Endothelial cell of umbilical vein (primary cell): ENCODE measurements around the gene GCH1. TPM values are rescaled to one million over a fixed set of nuclear protein-coding genes. Genes with fewer than 3 reads are reported as not detected.

Experiments used
- BruUV-seq: library from RNA; stranded (reverse); fragments of 400-500 nt; replicated peaks from 2 replicates; lab custom pipeline; 2021; lab: Mats Ljungman, UMichigan
- CTCF ChIA-PET: fragments of 300-600, 350-600 bp; sonication (Branson Sonifier 250); formaldehyde crosslinking; loops from one replicate; lab custom pipeline; 2021; ENCODE audit warnings: antibody characterized with exemption, inconsistent platforms; lab: Charles Lee
- POLR2A ChIA-PET: fragments of 300-600, 350-600 bp; sonication (Branson Sonifier 250); formaldehyde crosslinking; loops from one replicate; lab custom pipeline; 2021; ENCODE audit warnings: antibody characterized with exemption, inconsistent platforms; lab: Charles Lee
- DNase-seq: peaks from one replicate; pipeline ENCODE4 v3.0.0-alpha.2; 2011; ENCODE audit warnings: low read depth, low spot score
- FAIRE-seq: peaks from 2 replicates; lab custom pipeline; 2011; peaks lifted over from hg19 to GRCh38; lab: Jason Lieb, UNC
- H2AFZ ChIP-seq: 2 replicates; pipeline ENCODE4 v1.6.0; 2012; ENCODE audit warnings: low read depth, low read length, control low read depth, inconsistent platforms
- H3K27ac ChIP-seq: 2 replicates; pipeline ENCODE4 v1.5.1; 2011; ENCODE audit warnings: low read depth, mild to moderate bottlenecking, control low read depth, low read length, moderate library complexity; ENCODE audit not compliant: insufficient read depth
- H3K27me3 ChIP-seq, 2 experiments: 2 replicates each; pipeline versions ENCODE4 v1.6.0 to v1.6.1; 2011; ENCODE audit warnings: low read length in 2 of 2, mixed read lengths in 1 of 2; ENCODE audit not compliant: control insufficient read depth in 2 of 2, insufficient read depth in 2 of 2
- H3K36me3 ChIP-seq, 2 experiments: 2 replicates in 1 of 2; 3 replicates in 1 of 2; pipeline ENCODE4 v1.5.1; 2011; ENCODE audit warnings: low read length in 2 of 2, mild to moderate bottlenecking in 1 of 2, moderate library complexity in 1 of 2; ENCODE audit not compliant: control insufficient read depth in 2 of 2, insufficient read depth in 2 of 2; ENCODE audit errors: extremely low read depth in 1 of 2
- H3K4me1 ChIP-seq: 3 replicates; pipeline ENCODE4 v1.5.1; 2011; ENCODE audit warnings: mild to moderate bottlenecking, low read length; ENCODE audit not compliant: control insufficient read depth, insufficient read depth; ENCODE audit errors: extremely low read depth
- H3K4me2 ChIP-seq: 2 replicates; pipeline ENCODE4 v1.6.1; 2011; ENCODE audit warnings: low read length, control low read depth, mixed read lengths; ENCODE audit not compliant: insufficient read depth
- H3K4me3 ChIP-seq, 3 experiments: fragments of 200-600 bp in 1 of 3; sonication (generic), shearing (Covaris generic) in 1 of 3; replicated peaks in 1 of 3; 2 replicates each; pipeline ENCODE4 v1.5.1; 2011 to 2016; ENCODE audit warnings: control low read depth in 3 of 3, low read length in 3 of 3, mild to moderate bottlenecking in 2 of 3, inconsistent platforms in 1 of 3, low read depth in 1 of 3, moderate library complexity in 1 of 3; ENCODE audit not compliant: insufficient read depth in 1 of 3
- H3K79me2 ChIP-seq: 2 replicates; pipeline ENCODE4 v1.6.0; 2012; ENCODE audit warnings: low read length, inconsistent platforms; ENCODE audit not compliant: control insufficient read depth, insufficient read depth
- H3K9ac ChIP-seq: replicated peaks from 2 replicates; pipeline ENCODE3; 2011; ENCODE audit warnings: low read length, control low read depth; ENCODE audit not compliant: insufficient read depth; ENCODE audit errors: extremely low read depth
- H3K9me1 ChIP-seq: replicated peaks from 3 replicates; pipeline ENCODE4 v1.6.0; 2011; ENCODE audit warnings: mild to moderate bottlenecking, low read length; ENCODE audit not compliant: control insufficient read depth, insufficient read depth; ENCODE audit errors: extremely low read depth
- H3K9me3 ChIP-seq: replicated peaks from 2 replicates; pipeline ENCODE4 v1.5.1; 2012; ENCODE audit warnings: low read length, inconsistent platforms; ENCODE audit not compliant: control insufficient read depth, insufficient read depth
- H4K20me1 ChIP-seq: replicated peaks from 2 replicates; pipeline ENCODE3; 2011; ENCODE audit warnings: mild to moderate bottlenecking, low read length; ENCODE audit not compliant: control insufficient read depth, insufficient read depth; ENCODE audit errors: extremely low read depth
- EZH2 ChIP-seq: IDR thresholded peaks from 2 replicates; pipeline ENCODE4 v1.6.1; 2012; ENCODE audit warnings: borderline replicate concordance, low read depth, mild to moderate bottlenecking, moderate library complexity, low read length, inconsistent platforms; ENCODE audit not compliant: severe bottlenecking
- FOS ChIP-seq: IDR thresholded peaks from 2 replicates; pipeline ENCODE4 v1.6.1; 2011; ENCODE audit warnings: mild to moderate bottlenecking, low read length, moderate library complexity, borderline replicate concordance; ENCODE audit not compliant: insufficient read depth
- GATA2 ChIP-seq: IDR thresholded peaks from 2 replicates; pipeline ENCODE4 v1.7.0; 2011; ENCODE audit warnings: low read depth, mild to moderate bottlenecking, moderate library complexity, mixed read lengths, low read length; ENCODE audit not compliant: insufficient read length, insufficient read depth
- JUN ChIP-seq: IDR thresholded peaks from 2 replicates; pipeline ENCODE4 v1.6.1; 2011; ENCODE audit warnings: borderline replicate concordance, low read depth; ENCODE audit not compliant: insufficient read length, insufficient read depth
- MYC ChIP-seq: IDR thresholded peaks from one replicate; pipeline ENCODE4 v1.6.1; 2011; ENCODE audit warnings: mild to moderate bottlenecking, low read depth, low read length
- POLR2A ChIP-seq: IDR thresholded peaks from 2 replicates; pipeline ENCODE4 v1.6.1; 2012; ENCODE audit warnings: low read depth, mild to moderate bottlenecking, control low read depth, low read length
- POLR2AphosphoS5 ChIP-seq: IDR thresholded peaks from 2 replicates; pipeline ENCODE4 v1.6.1; 2012; ENCODE audit warnings: low read depth, mild to moderate bottlenecking, control low read depth, low read length, moderate library complexity; ENCODE audit not compliant: insufficient read depth
- dilution Hi-C: fragments of 300-500 bp; cut with MboI; formaldehyde crosslinking; loops from one replicate; pipeline ENCODE4 v1.15.0; 2019; ENCODE audit warnings: low sequenced_read_pairs; ENCODE audit not compliant: extremely low pct_ligation_motif_present
- intact Hi-C: fragments of 100-400 bp; cut with micrococcal nuclease; formaldehyde crosslinking; loops from one replicate; pipeline ENCODE4 v1.10.0; 2022
- polyA plus RNA-seq, 4 experiments: library from polyadenylated mRNA; depleted of rRNA in 3 of 4; stranded (reverse) in 3 of 4; unstranded in 1 of 4; fragments of >200 nt; gene quantifications; 2 replicates each; pipeline versions ENCODE4 v1.2.1 to v1.2.3, GENCODE V29; 2011 to 2012; ENCODE audit warnings: missing spikeins in 1 of 4
- total RNA-seq: library from RNA; stranded (reverse); gene quantifications from 2 replicates; pipeline ENCODE4 v1.2.3, GENCODE V29; 2021
- TF ChIP-seq, protein P1 (sequence below), 2 donors: IDR thresholded peaks; 1 replicate in 1 of 2; 2 replicates in 1 of 2; pipeline ENCODE4 v1.5.1; 2011; ENCODE audit warnings: low read length in 2 of 2, mild to moderate bottlenecking in 2 of 2, moderate library complexity in 2 of 2, control low read depth in 1 of 2, inconsistent platforms in 1 of 2, low read depth in 1 of 2; ENCODE audit not compliant: insufficient read depth in 1 of 2; ENCODE audit errors: extremely low read depth in 1 of 2
- TF ChIP-seq, protein P2 (sequence below): IDR thresholded peaks from 2 replicates; pipeline ENCODE4 v1.6.1; 2011; ENCODE audit not compliant: insufficient read depth, insufficient read length

The GCH1 gene
- total and polyA plus RNA-seq, 2 donors (not counting 3 experiments of a cell fraction or from before 2014, with no cell fraction given): 3.6 to 4.6 TPM

DNA sequence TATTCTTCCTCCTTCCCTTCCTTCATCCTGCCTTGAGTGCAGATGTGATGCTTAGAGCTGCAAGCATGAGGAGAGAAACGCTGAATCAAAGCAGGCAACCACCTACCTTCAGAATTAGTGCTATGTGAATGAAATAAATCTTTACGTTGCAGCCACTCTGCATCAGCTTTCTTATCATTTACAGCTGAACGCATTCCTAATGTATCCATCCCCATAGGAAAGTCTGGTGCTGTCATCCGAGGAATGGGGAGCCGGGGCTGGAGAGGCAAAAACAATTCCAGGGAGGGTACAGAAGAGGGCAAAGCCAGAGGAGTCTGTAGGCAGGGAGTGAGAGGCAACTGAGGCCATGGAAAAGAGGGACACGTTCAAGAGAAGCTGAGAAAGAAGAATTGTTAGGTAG is 90.0 kb downstream of the GCH1 start:
- intact Hi-C loops: no loop called here
- Histone ChIP-seq H3K27ac (no peak overlapping the region), H3K9me3 (no peaks in the 10 kb centered on the region)

DNA sequence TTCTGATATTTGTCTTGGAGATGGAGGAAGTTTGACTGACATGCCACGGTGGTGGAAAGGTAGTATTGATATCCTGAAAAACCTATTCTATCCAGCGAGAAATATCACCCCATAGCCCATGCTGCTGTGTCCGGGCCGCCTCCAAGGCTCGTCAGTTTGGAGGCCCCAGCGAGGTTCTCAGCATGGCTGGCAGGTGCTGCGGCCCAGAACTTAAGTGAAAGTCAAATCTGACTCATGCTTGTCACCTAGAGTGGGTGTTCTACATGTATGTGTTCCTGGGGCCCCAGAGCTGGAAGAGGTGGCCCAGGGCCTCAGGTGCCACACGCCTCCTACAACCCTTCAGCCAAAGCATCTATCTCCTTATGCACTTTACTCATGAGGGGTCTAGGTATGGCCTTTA is 92.9 kb downstream of the GCH1 start:
- H3K4me1 ChIP-seq: no peaks in the 10 kb centered on the region
- H3K9me1 ChIP-seq: no peaks in the 10 kb centered on the region
- FAIRE-seq (no peak), DNase-seq (no peak)
- no peaks in the 10 kb centered on the region for H3K79me2 ChIP-seq
- no peak overlapping the region for H2AFZ ChIP-seq
- no peaks in the 10 kb centered on the region for H3K36me3 ChIP-seq
- no peaks in the 10 kb centered on the region for H3K9me3 ChIP-seq
- H3K9ac ChIP-seq: no peak overlapping the region
- ChIA-PET POLR2A (no interaction called here), CTCF (no interaction called here)
- dilution Hi-C loops (no loop called here), intact Hi-C loops (loop anchor here (5.0 kb wide), 1 partner anchor 302 kb away; the partner anchor contains the start of gene CGRRF1)
- BruUV-seq: no TSS peak
- no peak overlapping the region for H3K4me2 ChIP-seq
- peaks cover 9 to 19% of the 10 kb centered on the region in 2 experiments for H3K27me3 ChIP-seq
- TF ChIP-seq POLR2AphosphoS5 (no peak), POLR2A (no peak), MYC (no peak), EZH2 (no peak), GATA2 (no peak), FOS (no peak), JUN (no peak)
- TF ChIP-seq, protein P1, sequence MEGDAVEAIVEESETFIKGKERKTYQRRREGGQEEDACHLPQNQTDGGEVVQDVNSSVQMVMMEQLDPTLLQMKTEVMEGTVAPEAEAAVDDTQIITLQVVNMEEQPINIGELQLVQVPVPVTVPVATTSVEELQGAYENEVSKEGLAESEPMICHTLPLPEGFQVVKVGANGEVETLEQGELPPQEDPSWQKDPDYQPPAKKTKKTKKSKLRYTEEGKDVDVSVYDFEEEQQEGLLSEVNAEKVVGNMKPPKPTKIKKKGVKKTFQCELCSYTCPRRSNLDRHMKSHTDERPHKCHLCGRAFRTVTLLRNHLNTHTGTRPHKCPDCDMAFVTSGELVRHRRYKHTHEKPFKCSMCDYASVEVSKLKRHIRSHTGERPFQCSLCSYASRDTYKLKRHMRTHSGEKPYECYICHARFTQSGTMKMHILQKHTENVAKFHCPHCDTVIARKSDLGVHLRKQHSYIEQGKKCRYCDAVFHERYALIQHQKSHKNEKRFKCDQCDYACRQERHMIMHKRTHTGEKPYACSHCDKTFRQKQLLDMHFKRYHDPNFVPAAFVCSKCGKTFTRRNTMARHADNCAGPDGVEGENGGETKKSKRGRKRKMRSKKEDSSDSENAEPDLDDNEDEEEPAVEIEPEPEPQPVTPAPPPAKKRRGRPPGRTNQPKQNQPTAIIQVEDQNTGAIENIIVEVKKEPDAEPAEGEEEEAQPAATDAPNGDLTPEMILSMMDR (IDR thresholded peaks at IDR 0.05; ENCODE audit: extremely low read depth in 1 of 2, insufficient read depth in 1 of 2, low read depth in 1 of 2, low read length in 2 of 2): no peak
- TF ChIP-seq, protein P2, sequence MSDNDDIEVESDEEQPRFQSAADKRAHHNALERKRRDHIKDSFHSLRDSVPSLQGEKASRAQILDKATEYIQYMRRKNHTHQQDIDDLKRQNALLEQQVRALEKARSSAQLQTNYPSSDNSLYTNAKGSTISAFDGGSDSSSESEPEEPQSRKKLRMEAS: no peak
- H4K20me1 ChIP-seq: no peaks in the 10 kb centered on the region
- no peak overlapping the region for H3K4me3 ChIP-seq
- H3K27ac ChIP-seq: no peak overlapping the region

More for the DNA sequence above, 90.0 kb downstream of the GCH1 start:
- ChIA-PET POLR2A (no interaction called here), CTCF (interaction anchor here (0.7 to 2.1 kb wide), 6 partner anchors 19 to 465 kb away, joined by 3 to 7 read pairs (median 4); partner anchors contain the start of gene GCH1)
- no peaks in the 10 kb centered on the region for H3K9me1 ChIP-seq
- no peaks in the 10 kb centered on the region for H3K4me1 ChIP-seq
- H2AFZ ChIP-seq: no peak overlapping the region
- no peak overlapping the region for H3K4me3 ChIP-seq
- TF ChIP-seq MYC (no peak), POLR2AphosphoS5 (no peak), POLR2A (no peak), FOS (no peak)
- no peak overlapping the region for H3K9ac ChIP-seq
- no peak for FAIRE-seq
- dilution Hi-C loops: no loop called here
- no peaks in the 10 kb centered on the region for H3K79me2 ChIP-seq
- no peaks in the 10 kb centered on the region for H3K36me3 ChIP-seq
- H3K27me3 ChIP-seq: peaks cover 9 to 19% of the 10 kb centered on the region in 2 experiments
- no peak for DNase-seq
- no TSS peak for BruUV-seq
- H3K4me2 ChIP-seq: no peak overlapping the region
- H4K20me1 ChIP-seq: no peaks in the 10 kb centered on the region
